HG02884 (cell line): Measurements from ENCODE around the gene PCGF5.
"Not testable (repeated sequence)": the region's sequence is repeated elsewhere in the genome, so short reads cannot be mapped to it uniquely, and the experiment has no call there.

Source experiments
- ATAC-seq: cut with Tn5 transposase; IDR thresholded peaks from one replicate; pipeline ENCODE4 v1.9.1; 2021; ENCODE audit warnings: mild to moderate bottlenecking, moderate library complexity; ENCODE audit not compliant: unreplicated experiment

The PCGF5 gene

DNA sequence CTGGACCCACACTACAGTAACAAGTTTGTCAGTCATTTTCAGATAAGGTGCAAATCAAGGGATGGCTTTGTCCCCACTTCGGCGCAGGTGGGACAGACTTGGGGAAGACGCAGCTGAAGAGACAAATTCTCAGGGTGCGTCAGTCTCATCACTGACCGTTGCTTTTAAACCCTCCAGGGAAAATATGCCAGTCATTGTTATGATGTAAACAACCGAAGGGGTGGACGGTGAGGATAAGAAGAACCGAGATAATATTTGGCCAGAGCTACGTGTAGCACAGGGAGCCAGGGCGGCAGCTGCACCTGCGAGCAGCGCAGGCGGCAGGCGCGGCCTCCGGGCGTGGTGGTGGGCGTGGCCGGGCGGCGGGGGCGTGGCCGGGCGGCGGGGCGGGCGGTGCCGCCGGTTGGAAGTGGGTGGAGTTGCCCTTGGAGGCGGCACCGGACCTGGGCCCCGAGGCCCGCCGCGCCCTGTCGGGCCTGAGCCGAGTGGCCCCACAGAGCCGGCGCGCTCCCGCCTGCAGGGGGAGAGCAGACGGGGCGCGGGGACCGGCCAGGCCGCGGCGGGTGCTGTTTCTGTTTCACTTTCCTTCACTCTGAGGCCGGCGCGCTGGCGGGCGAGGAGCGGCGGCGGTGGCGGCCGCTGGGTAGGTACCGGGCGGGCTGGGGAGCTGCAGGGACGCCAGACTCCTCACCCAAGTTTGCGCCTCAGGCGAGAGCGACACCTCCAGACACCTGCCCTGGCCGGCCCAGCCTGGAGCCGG lies at the start of gene PCGF5:
TSS of gene PCGF5 (plus strand) at position 470 of the 760 bp plus-strand sequence. CDS start 2,209 bp downstream, outside the sequence.
- ATAC-seq, result peak; percentile 96

DNA sequence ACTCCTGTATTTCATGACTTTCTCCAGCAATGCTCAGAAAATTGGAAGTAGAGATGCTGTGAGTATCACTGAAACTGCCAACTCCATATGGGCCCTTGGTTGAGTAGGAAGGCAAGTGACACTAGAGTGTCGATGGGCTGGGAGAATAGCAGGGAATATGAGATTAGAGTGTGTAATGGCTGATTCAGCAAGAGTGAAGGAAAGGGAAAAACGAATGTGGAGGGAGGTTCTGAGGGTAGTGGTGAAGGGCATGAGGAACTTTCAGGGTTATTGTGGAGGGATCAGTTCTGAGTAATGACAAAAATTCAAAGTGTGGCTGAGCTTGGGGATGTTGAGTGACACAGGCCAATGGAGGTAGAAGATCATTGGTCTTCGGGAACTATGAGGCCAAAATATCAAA lies 49.0 kb upstream of the PCGF5 start:
- ATAC-seq, result no peak

DNA sequence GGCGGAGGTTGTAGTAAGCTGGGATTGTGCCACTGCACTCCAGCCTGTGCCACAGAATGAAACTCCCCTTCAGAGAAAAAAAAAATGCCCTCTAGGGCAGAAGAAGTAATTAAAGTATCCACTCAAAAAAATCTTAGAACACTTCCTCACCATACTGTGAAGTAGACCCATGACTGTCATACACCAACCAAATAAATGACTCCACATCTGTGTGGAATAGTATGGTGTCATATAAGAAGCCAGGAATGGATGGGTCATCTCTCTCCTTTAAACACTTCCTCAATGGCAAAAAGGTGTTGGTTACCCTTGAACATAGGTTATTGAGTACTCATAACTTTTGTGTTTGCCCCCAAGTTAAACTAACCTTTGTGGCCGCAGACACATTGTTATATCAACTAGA lies 48.1 kb upstream of the PCGF5 start:
- ATAC-seq, result no peak

DNA sequence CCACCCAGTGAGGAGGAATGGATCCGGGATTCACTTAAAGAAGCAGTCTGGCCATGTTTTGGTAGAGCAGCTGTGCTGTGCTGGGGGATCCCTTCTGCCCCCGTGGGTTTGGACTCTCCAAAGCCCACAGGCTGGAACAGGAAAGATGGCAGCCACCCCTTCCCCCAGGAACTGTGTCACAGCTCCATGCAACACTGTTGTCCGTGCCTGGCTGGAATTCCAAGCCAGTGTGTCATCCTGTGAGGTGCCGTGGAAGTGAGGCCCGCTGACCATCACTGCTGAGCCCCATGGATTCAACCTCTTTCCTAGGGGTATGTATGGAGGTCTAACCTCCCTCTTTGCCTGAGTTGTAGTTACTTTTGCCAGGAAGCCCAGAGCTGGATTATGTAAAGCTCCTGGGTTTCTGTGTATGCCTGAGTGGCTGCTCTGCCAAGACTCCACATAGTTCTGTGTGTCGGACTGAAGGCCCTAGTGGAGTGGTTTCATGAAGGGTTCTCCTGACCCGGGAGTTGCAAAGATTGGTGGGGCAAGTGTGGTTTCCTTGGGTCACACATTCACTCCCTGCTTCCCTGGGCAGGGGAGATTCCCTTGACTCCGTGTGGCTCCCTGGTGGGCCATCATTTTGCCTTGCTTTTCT lies 35.1 kb upstream of the PCGF5 start:
- ATAC-seq, result no peak

DNA sequence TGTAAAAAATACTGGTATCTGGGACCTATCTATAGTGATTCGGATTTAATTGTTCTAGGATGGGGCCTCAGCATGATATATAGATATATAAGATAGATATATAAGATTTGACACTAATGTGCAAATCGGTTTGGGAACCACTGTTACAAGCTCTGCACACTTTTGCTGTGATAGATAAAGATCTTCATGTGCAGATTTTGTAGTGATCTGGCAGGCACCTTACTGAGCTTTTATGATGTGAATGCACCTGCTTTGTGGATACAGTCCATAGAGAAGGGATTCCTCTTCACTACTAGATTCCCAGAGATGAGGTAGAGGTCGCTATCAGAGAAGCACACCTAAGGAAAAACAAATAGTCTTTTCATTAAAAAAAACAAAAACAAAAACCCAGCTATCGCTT lies 33.3 kb upstream of the PCGF5 start:
- no peak for ATAC-seq

DNA sequence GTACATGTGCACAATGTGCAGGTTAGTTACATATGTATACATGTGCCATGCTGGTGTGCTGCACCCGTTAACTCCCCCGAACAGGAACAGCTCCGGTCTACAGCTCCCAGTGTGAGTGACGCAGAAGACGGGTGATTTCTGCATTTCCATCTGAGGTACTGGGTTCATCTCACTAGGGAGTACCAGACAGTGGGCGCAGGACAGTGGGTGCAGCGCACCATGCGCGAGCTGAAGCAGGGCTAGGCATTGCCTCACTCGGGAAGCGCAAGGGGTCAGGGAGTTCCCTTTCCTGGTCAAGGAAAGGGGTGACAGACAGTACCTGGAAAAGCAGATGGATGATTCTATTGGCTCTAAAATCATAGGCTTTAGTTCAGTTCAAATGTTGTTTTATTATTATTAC lies 32.5 kb upstream of the PCGF5 start:
- ATAC-seq, result not testable (repeated sequence)

DNA sequence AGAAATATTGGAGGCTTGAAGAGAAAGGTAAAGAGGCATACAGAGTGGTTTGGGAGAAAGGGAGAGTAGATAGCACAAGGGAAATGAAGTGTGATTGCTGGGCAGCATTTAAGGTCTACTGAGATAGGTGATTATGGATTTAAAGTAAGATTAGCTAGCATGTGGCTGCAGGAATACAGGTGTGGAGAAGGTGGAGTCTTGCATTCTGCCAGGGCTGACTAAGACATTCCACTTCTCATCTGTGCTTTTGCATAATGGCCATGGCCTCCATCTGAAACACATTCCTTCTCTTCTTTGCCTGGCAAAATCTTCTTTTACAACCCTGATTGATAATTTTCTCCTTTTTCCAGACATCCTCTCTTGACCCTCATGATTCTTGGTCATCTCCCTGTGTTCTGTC lies 31.6 kb upstream of the PCGF5 start:
- ATAC-seq, result no peak

DNA sequence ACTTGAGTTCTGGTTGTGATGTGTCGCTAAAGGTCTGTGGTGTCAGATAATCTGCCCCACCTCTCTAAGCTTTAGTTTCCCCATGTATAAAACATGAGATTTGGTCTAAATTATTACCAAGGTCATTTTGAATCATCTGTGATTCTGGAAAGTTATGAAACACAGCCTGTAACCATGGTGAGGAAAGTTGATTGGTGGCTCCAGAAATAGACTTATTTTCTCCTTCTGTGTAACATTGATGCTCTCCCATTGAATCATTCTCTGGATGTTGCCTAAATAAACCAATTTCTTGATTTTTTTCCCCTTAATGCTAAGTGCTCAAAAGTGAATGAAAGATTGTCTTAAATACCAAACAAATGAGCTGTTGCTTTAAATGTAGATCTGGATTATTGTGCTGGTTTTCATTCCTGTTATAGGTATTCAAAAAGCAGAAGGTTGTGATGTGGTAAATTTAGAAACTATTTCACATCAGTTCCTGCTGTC lies 30.0 kb upstream of the PCGF5 start:
- ATAC-seq, result no peak

DNA sequence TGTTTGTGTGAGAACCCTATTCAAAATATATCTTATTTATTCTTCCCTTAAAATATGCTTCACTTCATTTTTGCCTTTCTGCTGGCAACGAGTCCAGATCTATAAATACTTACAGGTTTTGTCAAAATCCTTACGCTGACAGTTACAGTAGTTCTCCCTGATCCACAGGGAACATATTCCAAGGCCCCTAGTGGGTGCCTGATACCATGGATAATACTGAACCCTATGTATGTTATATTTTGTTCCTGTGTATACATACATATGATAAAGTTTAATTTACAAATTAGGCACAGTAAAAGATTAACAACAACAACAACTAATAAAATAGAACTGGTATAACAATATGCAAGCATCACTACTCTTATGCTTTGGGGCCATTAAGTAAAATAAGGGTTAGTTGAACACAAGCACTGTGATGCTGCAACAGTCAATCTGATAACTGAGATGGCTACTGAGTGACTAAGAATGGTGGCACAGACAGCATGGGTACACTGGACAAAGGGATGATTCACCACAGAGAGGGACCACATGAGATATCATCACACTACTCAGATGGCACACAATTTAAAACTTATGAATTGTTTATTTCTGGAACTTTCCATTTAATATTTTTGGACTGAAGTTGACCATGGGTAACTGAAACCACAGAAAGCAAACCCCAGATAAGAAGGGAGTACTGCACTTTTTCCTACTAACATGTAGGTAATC lies 29.4 kb upstream of the PCGF5 start:
- peak; percentile 72 for ATAC-seq

DNA sequence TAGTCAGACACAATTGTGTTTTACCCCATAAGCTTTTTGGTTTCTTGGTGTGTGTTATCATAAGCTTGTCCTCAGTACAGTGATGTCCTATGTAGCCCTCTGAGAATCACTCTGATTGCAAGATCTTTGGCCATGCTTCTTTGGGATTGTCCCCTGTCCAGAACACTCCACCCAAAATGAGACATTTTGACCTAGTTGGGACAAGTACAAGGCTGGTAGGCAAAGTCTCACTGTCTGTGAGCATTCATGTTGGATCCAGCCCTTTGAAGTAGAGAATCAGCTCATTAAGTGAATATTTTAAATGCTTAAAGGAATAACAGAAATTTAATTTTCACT lies 28.9 kb upstream of the PCGF5 start:
- ATAC-seq, result no peak

DNA sequence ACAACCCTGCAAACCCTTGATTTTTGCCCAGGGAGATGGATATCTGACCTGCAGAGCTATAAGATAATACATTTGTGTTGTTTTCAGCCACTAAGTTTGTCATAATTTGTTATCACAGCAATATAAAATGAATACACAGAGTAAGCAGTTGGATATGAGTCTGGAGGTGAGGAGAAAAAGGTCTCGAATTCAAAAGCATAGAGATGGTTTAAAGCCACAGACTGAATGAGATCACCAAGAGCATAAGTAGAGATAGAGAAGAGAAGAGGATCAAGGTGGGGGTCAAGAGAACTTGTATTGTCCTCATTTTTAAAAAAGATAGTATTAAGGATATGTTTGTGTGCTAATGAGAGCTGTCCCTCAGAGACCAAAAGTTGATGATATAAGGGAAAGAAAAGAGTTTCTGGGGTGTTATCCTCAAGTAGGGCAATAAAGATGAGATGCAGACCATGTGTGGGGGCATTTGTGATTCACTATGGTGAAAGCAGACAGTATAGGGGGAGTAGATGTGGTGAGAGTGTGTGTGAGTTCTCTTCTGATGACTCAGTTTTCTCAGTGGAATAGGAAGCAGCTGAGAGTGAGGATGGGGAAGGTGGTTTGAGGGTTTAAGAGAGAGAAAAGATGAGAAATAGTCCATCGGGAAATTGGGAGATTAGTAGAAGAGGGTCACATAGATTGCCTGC lies 25.8 kb upstream of the PCGF5 start:
- ATAC-seq, result no peak

DNA sequence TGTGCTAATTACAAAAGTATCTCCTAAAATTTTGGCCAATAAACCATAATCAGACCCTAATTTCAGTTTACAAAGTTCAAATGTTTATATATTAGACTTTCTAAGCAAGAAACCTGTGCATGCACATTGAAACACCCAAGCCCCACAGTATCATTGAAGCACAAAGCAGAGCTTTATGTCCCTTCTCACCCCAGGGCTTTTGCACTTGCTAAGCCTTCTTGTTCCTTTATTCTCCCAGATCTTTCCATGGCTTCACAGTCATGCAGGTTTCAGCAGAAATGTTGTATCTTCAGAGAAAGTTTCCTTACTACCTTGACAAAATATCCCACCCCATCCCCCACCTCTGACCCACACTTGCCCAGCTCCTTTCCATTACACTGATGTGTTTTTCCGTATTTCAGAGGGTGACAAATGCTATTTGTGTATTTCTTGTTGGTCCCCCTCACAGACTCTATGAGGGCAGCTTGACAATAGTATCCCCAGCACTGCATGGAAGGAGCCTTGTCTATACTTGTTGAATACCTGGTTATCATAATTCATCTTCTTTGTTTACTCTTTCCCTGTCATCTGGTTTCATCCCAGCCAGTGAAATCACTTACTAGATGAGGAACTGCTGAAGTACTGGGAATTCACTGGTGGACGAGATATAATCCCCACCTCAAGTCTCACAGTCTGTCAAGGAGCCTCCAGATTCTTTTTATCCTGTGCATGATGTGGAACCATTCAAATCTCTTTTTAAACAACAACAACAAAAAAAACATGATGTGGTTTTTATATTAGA lies 24.0 kb upstream of the PCGF5 start:
- no peak for ATAC-seq

DNA sequence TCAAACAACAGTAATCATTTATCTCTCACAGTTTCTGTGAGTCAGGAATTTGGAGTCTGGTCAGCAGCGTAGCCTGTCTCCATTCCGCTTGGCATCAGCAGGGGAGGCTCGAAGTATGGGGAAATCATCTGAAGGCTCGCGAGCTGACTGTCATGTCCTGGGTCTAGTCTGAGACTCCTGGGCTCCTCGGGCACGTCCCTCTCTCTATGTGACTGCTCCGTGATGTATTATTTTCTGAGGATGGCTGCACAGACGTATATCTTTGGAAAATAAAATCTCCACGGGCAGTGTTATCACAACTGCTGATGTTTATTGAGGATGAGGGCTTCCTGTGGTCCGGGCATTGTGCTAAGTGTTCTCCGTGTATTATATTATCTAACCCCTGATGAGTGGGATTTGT lies 23.3 kb upstream of the PCGF5 start:
- ATAC-seq, result no peak

DNA sequence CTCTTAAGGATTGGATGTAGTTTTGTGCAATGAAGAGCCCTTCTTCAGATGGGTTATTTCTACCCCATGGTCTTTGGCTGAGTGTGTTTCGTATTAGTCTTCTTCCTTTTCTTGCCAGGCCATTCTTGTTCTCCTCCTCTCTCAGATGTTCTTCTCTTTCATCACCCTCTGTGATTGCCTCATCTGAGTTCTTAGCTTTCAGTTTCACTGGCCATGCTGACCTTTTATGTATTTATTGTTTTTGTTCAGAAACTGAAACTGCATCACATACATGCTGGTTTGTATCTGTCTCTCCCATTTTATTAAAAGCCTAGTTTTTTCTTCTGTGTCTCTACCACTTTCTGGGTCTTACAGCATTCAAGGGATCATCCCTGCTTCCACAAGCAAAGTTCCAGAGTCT lies 21.7 kb upstream of the PCGF5 start:
- peak; percentile 72 for ATAC-seq

DNA sequence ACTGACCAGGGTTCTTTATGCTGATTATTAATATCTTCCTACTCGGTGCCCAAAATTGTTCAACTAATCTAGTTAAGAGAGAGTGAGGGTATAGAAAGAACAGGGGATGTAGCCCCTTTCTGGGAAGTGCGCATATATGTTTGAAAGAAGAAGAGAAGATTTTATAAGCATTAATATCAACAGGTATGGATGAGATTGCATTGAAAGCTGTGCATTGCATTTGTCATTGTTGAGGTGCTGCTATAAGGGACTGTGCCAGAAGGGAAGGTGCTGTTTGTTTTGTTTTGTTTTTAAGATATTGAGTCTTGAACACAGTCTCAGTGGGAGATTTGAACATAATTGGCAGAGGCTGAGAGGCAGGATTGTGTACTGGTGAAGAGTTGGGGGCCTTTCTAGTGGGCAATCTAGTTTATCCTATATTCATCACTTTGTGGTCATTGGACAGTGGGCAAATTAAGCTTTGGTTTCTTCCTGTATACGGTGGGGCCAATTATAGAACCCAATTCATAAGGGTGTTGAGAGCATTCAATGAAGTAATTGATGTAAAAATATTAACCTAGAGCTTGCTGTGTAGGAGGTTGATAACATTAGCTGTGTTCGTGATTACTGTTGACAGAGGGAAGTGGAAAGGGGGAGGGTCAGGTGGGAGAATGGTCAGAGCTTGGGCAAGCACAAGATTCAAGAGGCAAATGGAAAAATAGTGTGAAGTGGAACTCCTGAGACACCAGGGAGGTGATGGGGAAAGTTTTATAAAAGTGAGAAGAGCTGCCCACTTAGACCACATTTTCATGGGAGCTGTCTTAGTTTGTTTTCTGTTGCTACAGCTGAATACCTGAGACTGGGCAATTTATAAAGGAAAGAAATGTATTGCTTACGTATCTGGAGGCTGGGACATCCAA lies 19.9 kb upstream of the PCGF5 start:
- no peak for ATAC-seq

DNA sequence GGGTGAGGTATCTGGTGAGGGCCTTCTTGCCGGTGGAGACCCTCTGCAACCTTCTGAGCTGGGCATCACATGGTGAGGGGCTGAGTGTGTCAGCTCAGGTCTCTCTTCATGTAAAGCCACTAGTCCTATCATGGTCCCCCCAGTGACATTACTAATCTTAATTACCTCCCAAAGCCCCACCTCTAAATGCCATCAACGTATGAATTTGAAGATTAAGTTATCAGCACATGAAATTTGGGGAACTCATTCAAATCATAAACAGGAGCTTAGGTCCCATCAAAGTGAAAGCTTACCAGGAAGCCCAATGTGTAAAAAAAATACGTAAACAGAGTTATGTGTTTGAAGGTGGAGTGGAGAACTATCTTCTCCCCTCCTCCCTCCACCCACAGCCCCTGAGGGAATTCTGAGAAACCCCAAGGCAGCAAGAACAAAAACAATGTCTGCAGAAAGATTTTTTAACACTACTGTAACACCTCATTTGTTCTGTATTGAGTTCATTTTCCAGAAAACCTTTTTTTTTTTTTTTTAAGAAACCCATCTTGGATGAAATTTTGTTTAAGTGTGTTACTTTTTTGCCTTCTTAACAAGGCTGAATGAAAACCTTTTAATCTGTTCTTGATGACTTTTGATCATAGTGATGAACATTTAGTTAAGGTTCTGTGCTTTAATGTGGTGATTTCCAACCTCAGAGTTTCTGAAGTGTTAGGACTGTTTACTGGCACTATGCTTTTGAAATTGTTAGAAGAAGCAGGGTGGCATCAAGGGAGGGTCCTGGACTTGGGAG lies 19.1 kb upstream of the PCGF5 start:
- ATAC-seq, result peak; percentile 36

DNA sequence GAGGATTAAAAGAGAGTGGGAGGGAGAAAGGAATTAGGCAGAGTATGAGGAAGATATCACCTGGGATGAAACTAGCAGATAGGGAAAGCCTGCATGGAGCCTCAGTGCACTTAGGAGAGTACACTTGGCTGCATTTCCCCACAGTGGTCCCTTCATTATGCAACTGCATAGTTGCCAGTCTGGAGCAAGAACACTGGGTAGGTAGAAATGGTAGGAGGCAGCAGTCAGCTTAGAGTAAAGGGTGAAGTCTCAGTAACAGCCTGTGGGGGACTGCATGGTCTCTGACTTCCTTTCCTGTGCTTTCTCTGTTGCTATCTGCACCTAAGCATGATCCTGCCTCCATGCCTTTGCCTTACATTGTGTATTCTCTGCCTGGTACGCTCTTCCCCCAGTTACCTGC lies 14.0 kb upstream of the PCGF5 start:
- peak; percentile 35 for ATAC-seq

DNA sequence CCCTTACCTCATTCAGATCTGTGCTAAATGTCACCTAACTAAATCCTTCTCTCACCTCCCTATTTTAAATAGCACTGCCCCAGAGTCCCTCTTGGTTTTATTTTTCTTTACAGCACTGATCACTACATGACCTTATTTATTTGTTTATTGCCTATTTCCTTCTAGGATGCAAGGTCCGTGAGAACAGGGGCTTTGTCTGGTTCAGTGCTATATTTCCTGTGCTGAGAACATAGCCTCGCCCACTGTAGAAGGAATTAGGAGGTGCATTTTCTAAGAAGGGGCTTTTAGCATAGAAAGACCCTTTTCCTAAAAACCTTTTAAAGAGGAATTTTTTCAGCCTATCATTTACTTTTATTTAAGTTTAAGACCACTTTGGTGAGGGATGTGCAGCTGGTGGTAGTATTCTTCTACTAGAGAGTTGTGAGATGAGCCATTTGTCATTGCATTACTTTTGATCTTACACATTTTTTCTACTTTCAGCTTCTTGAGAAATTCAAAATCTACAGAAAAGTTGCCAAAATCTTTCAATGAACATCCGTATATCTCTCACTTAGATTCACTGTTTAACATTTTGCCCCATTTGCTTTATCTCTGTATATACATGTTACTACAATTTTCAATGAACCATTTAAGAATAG lies 13.5 kb upstream of the PCGF5 start:
- no peak for ATAC-seq
